Activated CD4-positive, alpha-beta memory T cell treated with anti-CD3 and anti-CD28 coated beads for 36 hours (primary cell): ENCODE results near the gene TBX5. TPM values are rescaled to one million over a fixed set of nuclear protein-coding genes. Genes with fewer than 3 reads are reported as not detected.
"Not testable (repeated sequence)": the region's sequence is repeated elsewhere in the genome, so short reads cannot be mapped to it uniquely, and the experiment has no call there.

Experiments used
- CTCF ChIA-PET: fragments of 350-600 bp; sonication (Branson Sonifier 250); formaldehyde crosslinking; loops from one replicate; lab custom pipeline; 2021; ENCODE audit warnings: antibody characterized with exemption, inconsistent platforms; lab: Charles Lee
- POLR2A ChIA-PET: fragments of 350-600 bp; sonication (Branson Sonifier 250); formaldehyde crosslinking; loops from one replicate; lab custom pipeline; 2021; ENCODE audit warnings: antibody characterized with exemption; lab: Charles Lee
- DNase-seq: peaks from one replicate; pipeline ENCODE4 v3.0.0-alpha.2; 2020
- H3K27ac Mint-ChIP-seq: one replicate; pipeline ENCODE4 v1.8.0; 2021; ENCODE audit warnings: mixed read lengths
- H3K27me3 Mint-ChIP-seq: one replicate; pipeline ENCODE4 v1.8.0; 2021; ENCODE audit warnings: mixed read lengths
- H3K36me3 Mint-ChIP-seq: one replicate; pipeline ENCODE4 v1.8.0; 2021; ENCODE audit warnings: mixed read lengths
- H3K4me1 Mint-ChIP-seq: one replicate; pipeline ENCODE4 v1.8.0; 2021; ENCODE audit warnings: low read depth, mixed read lengths
- H3K4me3 Mint-ChIP-seq: one replicate; pipeline ENCODE4 v1.8.0; 2021; ENCODE audit warnings: mild to moderate bottlenecking, mixed read lengths
- H3K9me3 Mint-ChIP-seq: one replicate; pipeline ENCODE4 v1.8.0; 2021; ENCODE audit warnings: mixed read lengths
- intact Hi-C: fragments of 100-400 bp; cut with micrococcal nuclease; formaldehyde crosslinking; loops from one replicate; pipeline ENCODE4 v1.15.1; 2023
- total RNA-seq, 2 experiments: library from RNA; stranded (reverse); gene quantifications; one replicate each; pipeline ENCODE4 v1.2.3, GENCODE V29; 2021

TBX5 gene
- total RNA-seq, 2 experiments from 2014 or later = not detected

- H3K36me3 Mint-ChIP-seq = no peaks in the 10 kb centered on the region
- H3K27me3 Mint-ChIP-seq = peaks cover 7% of the 10 kb centered on the region
- no peak overlapping the region for H3K27ac Mint-ChIP-seq
- ChIA-PET CTCF (no interaction called here), POLR2A (no interaction called here)
- no peak overlapping the region for H3K4me3 Mint-ChIP-seq
- no peak for DNase-seq
- no peaks in the 10 kb centered on the region for H3K9me3 Mint-ChIP-seq
- intact Hi-C loops = no loop called here
- no peaks in the 10 kb centered on the region for H3K4me1 Mint-ChIP-seq
These were observed 24.8 kb downstream of the TBX5 start for GRCh38 chr12:114381177-114381576.

GRCh38 chr12:114371733-114372132, 34.2 kb downstream of the TBX5 start:
- Mint-ChIP-seq H3K36me3 (no peaks in the 10 kb centered on the region), H3K4me1 (no peaks in the 10 kb centered on the region), H3K4me3 (no peak overlapping the region), H3K27me3 (peaks cover 8% of the 10 kb centered on the region), H3K27ac (no peak overlapping the region), H3K9me3 (peaks cover 3% of the 10 kb centered on the region)
- intact Hi-C loops = no loop called here
- ChIA-PET CTCF (no interaction called here), POLR2A (no interaction called here)
- DNase-seq = no peak

- Mint-ChIP-seq H3K4me1 (no peaks in the 10 kb centered on the region), H3K27ac (no peak overlapping the region), H3K9me3 (peaks cover 5% of the 10 kb centered on the region), H3K27me3 (peaks cover 7% of the 10 kb centered on the region), H3K4me3 (no peak overlapping the region), H3K36me3 (no peaks in the 10 kb centered on the region)
- intact Hi-C loops = no loop called here
- ChIA-PET CTCF (interaction anchor here (1.1 kb wide), 1 partner anchor 137 kb away, joined by 4 read pairs; no protein-coding TSS in a partner anchor), POLR2A (no interaction called here)
- no peak for DNase-seq
These were observed 34.7 kb downstream of the TBX5 start for GRCh38 chr12:114371250-114371649.

GRCh38 chr12:114368685-114369452, 37.1 kb downstream of the TBX5 start:
- Mint-ChIP-seq H3K27me3 (peaks cover 6% of the 10 kb centered on the region), H3K4me3 (no peak overlapping the region), H3K9me3 (peaks cover 8% of the 10 kb centered on the region), H3K4me1 (no peaks in the 10 kb centered on the region), H3K36me3 (no peaks in the 10 kb centered on the region), H3K27ac (no peak overlapping the region)
- POLR2A ChIA-PET = no interaction called here
- DNase-seq = no peak
- CTCF ChIA-PET = no interaction called here
- intact Hi-C loops = no loop called here

GRCh38 chr12:114361992-114362391, 44.0 kb downstream of the TBX5 start:
- Mint-ChIP-seq H3K27me3 (no peaks in the 10 kb centered on the region), H3K27ac (no peak overlapping the region), H3K9me3 (peaks cover 10% of the 10 kb centered on the region)

GRCh38 chr12:114361545-114361944, 44.4 kb downstream of the TBX5 start:
- POLR2A ChIA-PET = no interaction called here
- Mint-ChIP-seq H3K9me3 (peaks cover 7% of the 10 kb centered on the region), H3K27me3 (no peaks in the 10 kb centered on the region), H3K4me1 (no peaks in the 10 kb centered on the region), H3K4me3 (no peak overlapping the region), H3K27ac (no peak overlapping the region), H3K36me3 (no peaks in the 10 kb centered on the region)
- no peak for DNase-seq
- intact Hi-C loops = no loop called here
- CTCF ChIA-PET = no interaction called here

More at GRCh38 chr12:114361992-114362391, 44.0 kb downstream of the TBX5 start:
- CTCF ChIA-PET = no interaction called here
- no peak for DNase-seq
- POLR2A ChIA-PET = no interaction called here
- H3K4me3 Mint-ChIP-seq = no peak overlapping the region
- no peaks in the 10 kb centered on the region for H3K36me3 Mint-ChIP-seq
- intact Hi-C loops = no loop called here
- H3K4me1 Mint-ChIP-seq = no peaks in the 10 kb centered on the region

GRCh38 chr12:114360485-114360884, 45.5 kb downstream of the TBX5 start:
- intact Hi-C loops = no loop called here
- no peaks in the 10 kb centered on the region for H3K27me3 Mint-ChIP-seq

GRCh38 chr12:114355389-114356088, 50.4 kb downstream of the TBX5 start:
- Mint-ChIP-seq H3K27ac (no peak overlapping the region), H3K36me3 (no peaks in the 10 kb centered on the region), H3K9me3 (peaks cover 2% of the 10 kb centered on the region), H3K4me3 (no peak overlapping the region), H3K4me1 (no peaks in the 10 kb centered on the region), H3K27me3 (no peaks in the 10 kb centered on the region)
- ChIA-PET POLR2A (no interaction called here), CTCF (no interaction called here)
- intact Hi-C loops = no loop called here
- no peak for DNase-seq

More at GRCh38 chr12:114360485-114360884, 45.5 kb downstream of the TBX5 start:
- no peaks in the 10 kb centered on the region for H3K36me3 Mint-ChIP-seq
- no peak overlapping the region for H3K4me3 Mint-ChIP-seq
- POLR2A ChIA-PET = no interaction called here
- H3K27ac Mint-ChIP-seq = no peak overlapping the region
- no peaks in the 10 kb centered on the region for H3K4me1 Mint-ChIP-seq
- H3K9me3 Mint-ChIP-seq = peaks cover 2% of the 10 kb centered on the region
- no peak for DNase-seq
- CTCF ChIA-PET = no interaction called here

GRCh38 chr12:114349239-114349638, 56.7 kb downstream of the TBX5 start:
- H3K36me3 Mint-ChIP-seq, POLR2A ChIA-PET, DNase-seq, intact Hi-C loops, H3K27me3 Mint-ChIP-seq, H3K4me3 Mint-ChIP-seq, H3K9me3 Mint-ChIP-seq, H3K4me1 Mint-ChIP-seq, CTCF ChIA-PET, H3K27ac Mint-ChIP-seq: not testable (repeated sequence)

GRCh38 chr12:114347861-114348260, 58.1 kb downstream of the TBX5 start:
- H3K36me3 Mint-ChIP-seq = no peaks in the 10 kb centered on the region
- no peak overlapping the region for H3K27ac Mint-ChIP-seq
- POLR2A ChIA-PET = no interaction called here
- CTCF ChIA-PET = no interaction called here
- intact Hi-C loops = no loop called here
- no peaks in the 10 kb centered on the region for H3K27me3 Mint-ChIP-seq
- no peak overlapping the region for H3K4me3 Mint-ChIP-seq
- H3K9me3 Mint-ChIP-seq = no peaks in the 10 kb centered on the region
- H3K4me1 Mint-ChIP-seq = no peaks in the 10 kb centered on the region
- no peak for DNase-seq

- no peak overlapping the region for H3K27ac Mint-ChIP-seq
- CTCF ChIA-PET = no interaction called here
These were observed 61.1 kb downstream of the TBX5 start for GRCh38 chr12:114344831-114345230.

GRCh38 chr12:114344303-114344663, 61.7 kb downstream of the TBX5 start:
- POLR2A ChIA-PET = no interaction called here
- Mint-ChIP-seq H3K36me3 (no peaks in the 10 kb centered on the region), H3K27ac (no peak overlapping the region), H3K9me3 (no peaks in the 10 kb centered on the region), H3K27me3 (no peaks in the 10 kb centered on the region), H3K4me1 (no peaks in the 10 kb centered on the region), H3K4me3 (no peak overlapping the region)
- intact Hi-C loops = no loop called here
- DNase-seq = no peak
- CTCF ChIA-PET = no interaction called here

More at GRCh38 chr12:114344831-114345230, 61.1 kb downstream of the TBX5 start:
- intact Hi-C loops = no loop called here
- no peaks in the 10 kb centered on the region for H3K9me3 Mint-ChIP-seq
- H3K4me3 Mint-ChIP-seq = no peak overlapping the region
- H3K27me3 Mint-ChIP-seq = no peaks in the 10 kb centered on the region
- no peaks in the 10 kb centered on the region for H3K36me3 Mint-ChIP-seq
- no peak for DNase-seq
- no peaks in the 10 kb centered on the region for H3K4me1 Mint-ChIP-seq
- POLR2A ChIA-PET = no interaction called here
